GM18519 (cell line): ENCODE data around the gene CHD3.

Source experiments
- ATAC-seq: cut with Tn5 transposase; IDR thresholded peaks from one replicate; pipeline ENCODE4 v1.9.1; 2021; ENCODE audit warnings: mild to moderate bottlenecking, moderate library complexity; ENCODE audit not compliant: unreplicated experiment, low FRiP score

The CHD3 gene

GRCh38 chr17:7893187-7893880 is 4.7 kb downstream of the CHD3 start:
- ATAC-seq, result no peak

- ATAC-seq, result no peak
Observed at GRCh38 chr17:7894226-7894625, 5.6 kb downstream of the CHD3 start.

GRCh38 chr17:7894866-7895265 is 6.3 kb downstream of the CHD3 start:
- ATAC-seq, result no peak

GRCh38 chr17:7897090-7897489 is 8.5 kb downstream of the CHD3 start:
- no peak for ATAC-seq

GRCh38 chr17:7897773-7898172 is 9.2 kb downstream of the CHD3 start:
- no peak for ATAC-seq

GRCh38 chr17:7903154-7904103 is 14.8 kb downstream of the CHD3 start:
- ATAC-seq, result no peak

- no peak for ATAC-seq
Observed at GRCh38 chr17:7909089-7909488, 20.5 kb downstream of the CHD3 start.

GRCh38 chr17:7910281-7910680 is 21.7 kb downstream of the CHD3 start:
- no peak for ATAC-seq

GRCh38 chr17:7910711-7911110 is 22.1 kb downstream of the CHD3 start:
- no peak for ATAC-seq

- no peak for ATAC-seq
Observed at GRCh38 chr17:7911116-7911515, 22.5 kb downstream of the CHD3 start.

- ATAC-seq, result no peak
Observed at GRCh38 chr17:7912927-7913524, 24.4 kb downstream of the CHD3 start.

- no peak for ATAC-seq
Observed at GRCh38 chr17:7915179-7915610, 26.6 kb downstream of the CHD3 start.

GRCh38 chr17:7915611-7916384 is 27.2 kb downstream of the CHD3 start, which contains the start of gene RNF227:
RNF227 (minus strand) TSS chr17:7916289; CDS start chr17:7916195, 94 bp downstream.
- ATAC-seq, result no peak

- ATAC-seq, result no peak
Observed at GRCh38 chr17:7916385-7916682, 27.7 kb downstream of the CHD3 start.

- no peak for ATAC-seq
Observed at GRCh38 chr17:7916808-7917207, 28.2 kb downstream of the CHD3 start.

- no peak for ATAC-seq
Observed at GRCh38 chr17:7922269-7922844, 33.8 kb downstream of the CHD3 start.

GRCh38 chr17:7922845-7923628 is 34.4 kb downstream of the CHD3 start:
- no peak for ATAC-seq

- ATAC-seq, result no peak
Observed at GRCh38 chr17:7927596-7927995, 39.0 kb downstream of the CHD3 start.
